ENCODE results near the gene TRIM71.

GRCh38 chr3:32825601-32826375, 8.0 kb downstream of the TRIM71 start:
- TF ChIP-seq POLR2AphosphoS5 (IDR thresholded peaks at IDR 0.05; ENCODE audit: low read depth, low read length) (no peak), FOXP2 (optimal IDR thresholded peaks at IDR 0.05; ENCODE audit: borderline replicate concordance, extremely low read depth, extremely low read length, insufficient read depth) (no peak), SIN3A (IDR thresholded peaks at IDR 0.05; ENCODE audit: borderline replicate concordance, insufficient read depth, low read length) (no peak), REST (IDR thresholded peaks at IDR 0.05; ENCODE audit: insufficient read depth in 1 of 2, low read depth in 2 of 2, low read length in 2 of 2) (no peak), TAF1 (IDR thresholded peaks at IDR 0.05; ENCODE audit: borderline replicate concordance, insufficient read depth, low read length) (no peak)

All from PFSK-1 (cell line).